GM12864 (cell line): ENCODE data around the gene GALNT4.

Experiments
- DNase-seq: peaks from one replicate; pipeline ENCODE4 v3.0.0-alpha.2; 2011; ENCODE audit warnings: low read depth
- H3K4me3 ChIP-seq: 2 replicates; pipeline ENCODE4 v1.5.1; 2011; ENCODE audit warnings: mild to moderate bottlenecking, low read depth, low read length, control low read depth
- CTCF ChIP-seq: IDR thresholded peaks from 2 replicates; pipeline ENCODE4 v1.5.1; 2011; ENCODE audit warnings: low read depth, mild to moderate bottlenecking, moderate library complexity, low read length, control low read depth, inconsistent platforms; ENCODE audit errors: missing control alignments

GALNT4 gene

GRCh38 chr12:89475203-89475990 lies 49.2 kb downstream of the GALNT4 start:
- TF ChIP-seq CTCF = no peak
- no peak for DNase-seq
- H3K4me3 ChIP-seq = no peak overlapping the region

- H3K4me3 ChIP-seq = no peak overlapping the region
- no peak for DNase-seq
- no peak for TF ChIP-seq CTCF
Measured at GRCh38 chr12:89474615-89475014, 50.0 kb downstream of the GALNT4 start.
